Ishikawa (cell line): ENCODE measurements around the gene IFNG-AS1.

Source experiments
- CEBPB ChIP-seq: IDR thresholded peaks from 2 replicates; pipeline ENCODE4 v1.6.1; 2012
- CREB1 ChIP-seq: IDR thresholded peaks from 2 replicates; pipeline ENCODE4 v1.6.1; 2012; ENCODE audit warnings: low read depth
- EGR1 ChIP-seq: IDR thresholded peaks from 2 replicates; pipeline ENCODE4 v1.6.1; 2012
- EP300 ChIP-seq: IDR thresholded peaks from 2 replicates; pipeline ENCODE4 v1.6.1; 2012; ENCODE audit warnings: borderline replicate concordance
- FOXM1 ChIP-seq: IDR thresholded peaks from 2 replicates; pipeline ENCODE4 v1.6.1; 2012; ENCODE audit warnings: low read depth, borderline replicate concordance
- MAX ChIP-seq: IDR thresholded peaks from 2 replicates; pipeline ENCODE4 v1.6.1; 2012
- NFIC ChIP-seq: IDR thresholded peaks from 2 replicates; pipeline ENCODE4 v1.6.1; 2012
- RAD21 ChIP-seq: IDR thresholded peaks from 2 replicates; pipeline ENCODE4 v1.6.1; 2012; ENCODE audit warnings: low read depth
- REST ChIP-seq: IDR thresholded peaks from 2 replicates; pipeline ENCODE4 v1.6.1; 2012; ENCODE audit warnings: low read depth, mild to moderate bottlenecking
- TAF1 ChIP-seq: IDR thresholded peaks from 2 replicates; pipeline ENCODE4 v1.6.1; 2012; ENCODE audit warnings: low read depth, mild to moderate bottlenecking
- TCF12 ChIP-seq: IDR thresholded peaks from 2 replicates; pipeline ENCODE4 v1.6.1; 2012; ENCODE audit warnings: low read depth
- TEAD4 ChIP-seq: IDR thresholded peaks from 2 replicates; pipeline ENCODE4 v1.6.1; 2012
- USF1 ChIP-seq: IDR thresholded peaks from 2 replicates; pipeline ENCODE4 v1.6.1; 2012
- YY1 ChIP-seq: IDR thresholded peaks from 2 replicates; pipeline ENCODE4 v1.6.1; 2012; ENCODE audit warnings: low read depth
- ZBTB7A ChIP-seq: IDR thresholded peaks from 2 replicates; pipeline ENCODE4 v1.6.1; 2012; ENCODE audit warnings: low read depth

Gene IFNG-AS1

GRCh38 chr12:68020699-68021098 is 31.5 kb downstream of the IFNG-AS1 start:
- TF ChIP-seq NFIC: no peak
- TF ChIP-seq RAD21: no peak
- TF ChIP-seq REST: no peak
- no peak for TF ChIP-seq YY1
- TF ChIP-seq ZBTB7A: no peak
- no peak for TF ChIP-seq EGR1
- no peak for TF ChIP-seq TAF1
- no peak for TF ChIP-seq FOXM1
- no peak for TF ChIP-seq CREB1
- TF ChIP-seq USF1: no peak
- no peak for TF ChIP-seq CEBPB
- no peak for TF ChIP-seq EP300
- TF ChIP-seq TCF12: no peak
- no peak for TF ChIP-seq TEAD4
- TF ChIP-seq MAX: no peak

- no peak for TF ChIP-seq TAF1
- TF ChIP-seq RAD21: no peak
- TF ChIP-seq EP300: no peak
- no peak for TF ChIP-seq USF1
- TF ChIP-seq YY1: no peak
- no peak for TF ChIP-seq CREB1
- no peak for TF ChIP-seq TEAD4
- no peak for TF ChIP-seq ZBTB7A
- TF ChIP-seq FOXM1: no peak
- no peak for TF ChIP-seq TCF12
- no peak for TF ChIP-seq CEBPB
- TF ChIP-seq EGR1: no peak
- TF ChIP-seq NFIC: no peak
- TF ChIP-seq REST: no peak
- TF ChIP-seq MAX: no peak
Observed at GRCh38 chr12:68028647-68029046, 39.4 kb downstream of the IFNG-AS1 start.

- no peak for TF ChIP-seq TCF12
Observed at GRCh38 chr12:68030248-68030647, 41.0 kb downstream of the IFNG-AS1 start.

GRCh38 chr12:68031174-68031573 is 41.9 kb downstream of the IFNG-AS1 start:
- no peak for TF ChIP-seq REST
- TF ChIP-seq USF1: no peak
- TF ChIP-seq CREB1: no peak
